Measurements from ENCODE around the gene DIP2C.
"Not testable (repeated sequence)": the region's sequence is repeated elsewhere in the genome, so short reads cannot be mapped to it uniquely, and the experiment has no call there.

DIP2C gene

GRCh38 chr10:427761-428519 lies 261.5 kb downstream of the DIP2C start:
- DNase-seq = no peak

DNA sequence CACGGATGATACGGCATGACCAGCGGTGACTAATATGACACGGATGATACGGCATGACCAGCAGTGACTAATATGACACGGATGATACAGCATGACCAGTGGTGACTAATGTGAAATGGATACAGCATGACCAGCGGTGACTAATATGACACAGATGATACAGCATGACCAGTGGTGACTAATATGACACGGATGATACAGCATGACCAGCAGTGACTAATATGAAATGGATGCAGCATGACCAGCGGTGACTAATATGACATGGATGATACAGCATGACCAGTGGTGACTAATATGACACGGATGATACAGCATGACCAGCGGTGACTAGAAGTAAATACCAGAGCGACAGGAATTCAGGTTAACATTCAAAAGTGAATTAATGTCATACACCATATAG lies 264.1 kb downstream of the DIP2C start:
- not testable (repeated sequence) for DNase-seq

GRCh38 chr10:424724-425123 lies 264.7 kb downstream of the DIP2C start:
- DNase-seq = not testable (repeated sequence)

- DNase-seq = no peak
These were observed 266.3 kb downstream of the DIP2C start for GRCh38 chr10:423178-423577.

DNA sequence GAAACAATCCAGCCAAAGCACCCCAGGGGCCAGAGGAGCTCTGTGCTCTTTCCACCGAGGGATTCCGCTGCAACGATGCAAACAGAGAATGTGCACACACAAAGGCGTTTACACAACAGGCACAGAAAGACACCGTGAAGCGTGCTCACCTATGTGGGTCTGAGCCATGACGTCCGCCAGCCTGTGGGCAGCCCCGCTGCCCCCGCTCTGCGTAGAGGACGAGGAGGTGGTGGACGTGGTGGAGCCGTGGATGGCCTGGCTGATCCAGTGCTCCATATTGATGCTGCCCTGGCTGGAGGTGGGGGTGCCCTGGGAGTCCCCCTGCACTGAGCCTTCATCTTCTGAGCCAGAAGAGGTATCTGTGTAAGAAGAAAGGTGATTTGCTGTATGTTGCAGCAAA lies 266.8 kb downstream of the DIP2C start:
- no peak for DNase-seq

DNA sequence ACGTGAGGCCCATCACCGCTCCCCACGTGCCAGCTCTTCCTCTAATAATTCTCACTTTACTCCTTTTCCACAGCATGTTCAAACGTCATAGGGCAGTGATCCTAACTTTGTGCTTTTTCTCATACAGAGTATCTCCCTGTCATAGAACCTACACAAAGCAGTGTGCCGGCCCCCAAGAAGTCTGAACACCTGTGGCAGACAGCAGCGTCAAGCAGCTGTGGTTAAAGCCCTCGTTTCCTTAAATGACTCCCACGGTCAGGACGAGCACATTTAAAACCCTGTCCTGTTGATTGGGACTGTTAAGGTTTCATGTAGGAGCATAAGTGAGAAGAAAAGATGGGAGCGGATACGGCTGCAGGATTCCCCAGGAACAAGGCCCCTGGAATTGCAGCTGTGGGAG lies 267.2 kb downstream of the DIP2C start:
- DNase-seq = no peak

- DNase-seq = no peak
These were observed 268.3 kb downstream of the DIP2C start for GRCh38 chr10:421170-421569.

- DNase-seq = no peak
These were observed 269.0 kb downstream of the DIP2C start for GRCh38 chr10:420154-421121.

DNA sequence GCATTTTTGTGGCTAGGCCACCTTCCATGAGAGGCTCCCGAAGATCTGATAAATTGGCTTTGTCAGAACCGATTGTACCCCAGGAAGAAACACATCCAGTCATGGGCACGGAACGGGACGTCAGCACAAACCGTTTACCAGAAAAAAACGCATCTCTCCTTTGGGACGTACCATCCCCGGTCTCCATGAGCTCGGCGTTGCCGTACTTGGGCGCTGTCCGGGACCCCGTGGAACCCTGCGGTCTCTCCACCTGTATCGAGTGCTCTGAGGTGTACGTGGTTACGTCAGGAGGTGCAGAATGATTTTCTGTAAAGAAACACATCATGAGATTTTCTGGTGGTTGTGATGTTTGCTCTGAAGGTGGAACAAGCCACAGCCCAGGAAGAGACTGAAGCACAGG lies 270.6 kb downstream of the DIP2C start:
- DNase-seq = no peak

DNA sequence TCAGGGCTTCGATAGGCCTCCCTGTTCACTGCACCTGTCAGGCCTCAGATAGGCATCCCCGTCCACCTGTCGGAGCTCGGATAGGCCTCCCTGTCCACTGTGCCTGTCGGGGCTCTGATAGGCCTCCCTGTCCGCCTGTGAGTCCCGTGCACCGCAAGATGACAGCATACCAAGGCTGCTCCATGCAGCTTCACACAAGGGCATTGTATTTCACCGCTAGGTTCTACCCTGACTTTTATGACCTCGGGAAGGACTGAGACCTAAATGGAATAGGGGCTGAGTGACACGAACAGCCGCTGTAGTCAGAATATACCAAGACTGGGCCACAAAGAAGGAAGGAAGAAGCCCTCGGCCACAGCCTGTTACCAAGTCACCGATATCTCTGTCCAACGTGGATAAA lies 271.2 kb downstream of the DIP2C start:
- DNase-seq = no peak

DNA sequence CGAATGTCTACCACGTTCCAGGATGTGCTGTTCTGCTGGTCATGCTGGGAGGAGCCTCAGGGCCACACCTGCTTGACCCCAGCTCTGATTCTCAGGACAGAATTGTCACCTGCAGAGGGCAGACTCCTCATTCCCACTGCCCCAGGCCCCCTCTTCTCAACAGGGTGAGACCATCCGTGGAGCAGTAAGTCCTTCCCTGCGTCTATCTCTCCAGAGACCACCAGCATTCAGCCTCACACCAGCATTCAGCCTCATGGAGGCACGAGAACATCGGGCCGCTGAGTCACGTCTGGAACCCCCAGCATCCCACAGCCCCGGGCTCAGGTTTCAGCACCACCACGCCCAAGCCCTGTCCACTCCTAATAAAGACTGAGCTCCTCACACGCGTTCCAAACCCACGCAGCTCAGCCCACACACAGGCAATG lies 273.4 kb downstream of the DIP2C start:
- no peak for DNase-seq

GRCh38 chr10:413662-414071 lies 275.8 kb downstream of the DIP2C start:
- no peak for DNase-seq

- no peak for DNase-seq
These were observed 277.4 kb downstream of the DIP2C start for GRCh38 chr10:412109-412508.

GRCh38 chr10:411603-412002 lies 277.9 kb downstream of the DIP2C start:
- no peak for DNase-seq

- DNase-seq = no peak
These were observed 279.9 kb downstream of the DIP2C start for GRCh38 chr10:409408-410040.

DNA sequence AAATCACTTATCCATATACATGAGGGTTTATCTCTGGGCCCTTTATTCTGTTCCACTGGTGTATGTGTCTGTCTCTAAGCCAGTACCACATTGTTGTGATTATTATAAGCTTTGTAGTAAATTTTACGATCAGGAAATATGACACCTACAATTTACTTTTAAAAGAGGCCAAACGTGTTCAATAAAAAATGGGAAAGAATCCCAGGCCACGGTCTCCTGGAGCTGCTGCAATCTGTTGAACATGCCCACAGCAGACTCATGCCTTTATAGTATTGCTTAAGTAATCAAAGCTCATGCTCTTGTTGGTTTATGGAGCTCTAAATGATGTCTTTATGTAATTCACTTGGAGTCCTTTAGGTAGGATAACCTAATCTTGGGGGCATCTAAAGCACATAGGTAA lies 281.2 kb downstream of the DIP2C start:
- DNase-seq = no peak

DNA sequence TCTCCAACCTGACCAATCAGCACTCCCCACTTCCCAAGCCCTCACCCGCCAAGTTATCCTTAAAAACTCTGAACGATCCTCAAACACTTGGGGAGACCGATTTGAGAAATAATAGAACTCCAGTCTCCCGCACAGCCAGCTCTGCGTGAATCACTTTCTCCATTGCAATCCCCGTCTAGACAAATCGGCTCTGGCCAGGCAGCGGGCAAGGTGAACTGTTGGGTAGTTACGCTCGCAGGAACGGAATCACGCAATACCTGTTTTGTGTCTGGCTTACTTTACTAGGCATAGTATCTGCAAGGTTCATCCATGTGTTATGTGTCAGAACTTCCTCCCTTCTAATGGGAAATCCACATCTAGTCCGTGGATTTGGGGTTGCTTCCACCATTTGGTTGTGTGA lies 282.5 kb downstream of the DIP2C start:
- peak in 1 of 2 donors; percentile 3 for DNase-seq

DNA sequence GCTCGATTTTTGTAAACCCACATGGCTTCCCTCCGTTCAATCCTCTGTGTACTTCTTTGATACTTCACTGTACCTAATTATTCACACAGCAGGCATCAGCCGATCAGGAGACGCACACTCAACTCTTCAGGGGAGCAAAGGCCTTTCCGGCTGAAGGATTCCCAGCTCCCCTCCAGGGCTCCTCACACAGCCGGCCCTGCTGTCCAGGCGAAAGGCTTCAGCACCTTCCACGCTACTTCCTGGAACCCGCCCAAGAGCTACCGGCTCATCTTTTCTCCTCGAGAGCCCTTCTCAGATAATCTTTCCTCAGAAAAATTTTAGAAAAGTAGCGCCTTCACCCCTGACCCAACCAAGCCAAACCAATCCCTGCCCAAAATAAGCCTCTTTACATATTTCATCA lies 283.8 kb downstream of the DIP2C start:
- no peak for DNase-seq

GRCh38 chr10:404991-405390 lies 284.5 kb downstream of the DIP2C start:
- no peak for DNase-seq

GRCh38 chr10:404346-404745 lies 285.1 kb downstream of the DIP2C start:
- peak in 1 of 2 donors; percentile 11 for DNase-seq

GRCh38 chr10:398954-399353 lies 290.5 kb downstream of the DIP2C start:
- DNase-seq = no peak

- no peak for DNase-seq
These were observed 292.0 kb downstream of the DIP2C start for GRCh38 chr10:397321-398068.

Measured in stimulated activated CD4-positive, alpha-beta T cell treated with anti-CD3 and anti-CD28 coated beads, Interleukin-2, amount 100 ng/mL, for 24 hours (primary cell).